ENCODE measurements around the gene THBS3. TPM values are rescaled to one million over a fixed set of nuclear protein-coding genes. Genes with fewer than 3 reads are reported as not detected.

THBS3 gene
- total and polyA plus RNA-seq, 2 of the 4 experiments (the other 2 are of a cell fraction) = 15.1 to 30.4 TPM

DNA sequence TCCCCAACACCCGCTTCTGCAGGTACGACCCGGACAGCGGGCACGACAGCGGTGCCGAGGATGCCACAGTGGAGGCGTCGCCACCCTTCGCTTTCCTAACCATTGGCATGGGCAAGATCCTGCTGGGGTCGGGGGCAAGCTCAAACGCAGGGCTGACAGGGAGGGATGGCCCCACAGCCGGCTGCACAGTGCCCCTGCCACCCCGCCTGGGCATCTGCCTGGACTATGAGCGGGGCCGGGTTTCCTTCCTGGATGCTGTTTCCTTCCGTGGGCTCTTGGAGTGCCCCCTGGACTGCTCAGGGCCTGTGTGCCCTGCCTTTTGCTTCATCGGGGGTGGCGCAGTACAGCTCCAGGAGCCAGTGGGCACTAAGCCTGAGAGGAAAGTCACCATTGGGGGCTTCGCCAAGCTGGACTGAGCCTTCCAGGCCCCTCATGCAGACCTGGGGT, 23.9 kb downstream of the THBS3 start:
- H3K14ac ChIP-seq (replicated peaks; ENCODE audit: low read depth, low read length) = no peak overlapping the region
- H3K9me1 ChIP-seq (ENCODE audit: insufficient read depth, low read length) = no peaks in the 10 kb centered on the region
- CTCF ChIA-PET = no interaction called here
- no peak overlapping the region for H4K8ac ChIP-seq (ENCODE audit: low read depth in 2 of 2, low read length in 2 of 2)
- POLR2A ChIA-PET (ENCODE audit: unreplicated experiment) = no interaction called here
- H3K27me3 ChIP-seq (ENCODE audit: control insufficient read depth, insufficient read depth, low read length) = no peaks in the 10 kb centered on the region
- no peak overlapping the region for H2BK120ac ChIP-seq (ENCODE audit: low read depth, low read length)
- no peak overlapping the region for H3K27ac ChIP-seq (ENCODE audit: insufficient read depth, low read length)
- ATAC-seq (ENCODE audit: low read depth) (no peak), DNase-seq (no peak)
- peaks cover 26% of the 10 kb centered on the region for H3K36me3 ChIP-seq (ENCODE audit: control insufficient read depth, insufficient read depth, low read length)
- no peak overlapping the region for H3K18ac ChIP-seq (ENCODE audit: low read depth, low read length)
- no peak overlapping the region for H4K5ac ChIP-seq (ENCODE audit: low read depth, low read length)
- no peak overlapping the region for H3K4ac ChIP-seq (ENCODE audit: low read depth, low read length)
- no peak overlapping the region for H3K56ac ChIP-seq (ENCODE audit: extremely low read depth, insufficient read depth, low read length)
- no peaks in the 10 kb centered on the region for H4K20me1 ChIP-seq (ENCODE audit: insufficient read depth, low read length)
- H4K91ac ChIP-seq (ENCODE audit: insufficient read depth, low read depth, low read length) = no peak overlapping the region
- in situ Hi-C loops (cut with MboI; ENCODE audit: low sequenced_read_pairs) = no loop called here
- dilution Hi-C loops (cut with HindIII; ENCODE audit: low sequenced_read_pairs, unreplicated experiment) = no loop called here
- H2BK20ac ChIP-seq (ENCODE audit: low read depth, low read length) = no peak overlapping the region
- H3K9me3 ChIP-seq (ENCODE audit: control insufficient read depth, insufficient read depth, low read length) = no peaks in the 10 kb centered on the region
- H2AK9ac ChIP-seq (replicated peaks; ENCODE audit: low read depth, low read length, poor library complexity) = no peak overlapping the region
- BruUV-seq (replicated peaks) = TSS peak; percentile 21
- WGBS, 2 experiments (ENCODE audit: extremely low coverage in 2 of 2, insufficient read length in 1 of 2) = 82% methylated on average over 11 of the region's 20 CpGs; no CpG with 5 or more reads in 1 of the 2 experiments
- H3K4me2 ChIP-seq (ENCODE audit: low read depth, low read length) = no peak overlapping the region
- H2BK5ac ChIP-seq (ENCODE audit: low read depth, low read length, poor library complexity, severe bottlenecking) = no peak overlapping the region
- no peak overlapping the region for H3K9ac ChIP-seq (ENCODE audit: low read depth, low read length)
- H2BK15ac ChIP-seq (ENCODE audit: low read depth, low read length) = no peak overlapping the region
- no peaks in the 10 kb centered on the region for H3K4me1 ChIP-seq (ENCODE audit: control insufficient read depth, insufficient read depth, low read length)
- TF ChIP-seq CEBPB (IDR thresholded peaks at IDR 0.05; ENCODE audit: low read depth, low read length) = no peak
- no peak for TF ChIP-seq MAZ (IDR thresholded peaks at IDR 0.05; ENCODE audit: borderline replicate concordance, low read depth, low read length)
- TF ChIP-seq, protein P1, sequence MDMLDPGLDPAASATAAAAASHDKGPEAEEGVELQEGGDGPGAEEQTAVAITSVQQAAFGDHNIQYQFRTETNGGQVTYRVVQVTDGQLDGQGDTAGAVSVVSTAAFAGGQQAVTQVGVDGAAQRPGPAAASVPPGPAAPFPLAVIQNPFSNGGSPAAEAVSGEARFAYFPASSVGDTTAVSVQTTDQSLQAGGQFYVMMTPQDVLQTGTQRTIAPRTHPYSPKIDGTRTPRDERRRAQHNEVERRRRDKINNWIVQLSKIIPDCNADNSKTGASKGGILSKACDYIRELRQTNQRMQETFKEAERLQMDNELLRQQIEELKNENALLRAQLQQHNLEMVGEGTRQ (IDR thresholded peaks at IDR 0.05; ENCODE audit: low read depth, low read length) = no peak
- TF ChIP-seq CHD1 (IDR thresholded peaks at IDR 0.05; ENCODE audit: low read depth, low read length) = no peak
- no peak for TF ChIP-seq FOS (IDR thresholded peaks at IDR 0.05; ENCODE audit: low read depth, low read length)
- TF ChIP-seq, protein P2, sequence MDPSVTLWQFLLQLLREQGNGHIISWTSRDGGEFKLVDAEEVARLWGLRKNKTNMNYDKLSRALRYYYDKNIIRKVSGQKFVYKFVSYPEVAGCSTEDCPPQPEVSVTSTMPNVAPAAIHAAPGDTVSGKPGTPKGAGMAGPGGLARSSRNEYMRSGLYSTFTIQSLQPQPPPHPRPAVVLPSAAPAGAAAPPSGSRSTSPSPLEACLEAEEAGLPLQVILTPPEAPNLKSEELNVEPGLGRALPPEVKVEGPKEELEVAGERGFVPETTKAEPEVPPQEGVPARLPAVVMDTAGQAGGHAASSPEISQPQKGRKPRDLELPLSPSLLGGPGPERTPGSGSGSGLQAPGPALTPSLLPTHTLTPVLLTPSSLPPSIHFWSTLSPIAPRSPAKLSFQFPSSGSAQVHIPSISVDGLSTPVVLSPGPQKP (IDR thresholded peaks at IDR 0.05; ENCODE audit: borderline replicate concordance, low read depth, low read length) = no peak
- no peak for TF ChIP-seq NFE2L2 (IDR thresholded peaks at IDR 0.05; ENCODE audit: low read depth, low read length)
- no peak for TF ChIP-seq BHLHE40 (IDR thresholded peaks at IDR 0.05; ENCODE audit: low read depth, low read length)
- TF ChIP-seq MAFK (IDR thresholded peaks at IDR 0.05; ENCODE audit: low read depth, low read length) = no peak
- no peak for TF ChIP-seq MXI1 (IDR thresholded peaks at IDR 0.05; ENCODE audit: borderline replicate concordance, low read depth, low read length)
- TF ChIP-seq RAD21 (IDR thresholded peaks at IDR 0.05; ENCODE audit: low read length) = no peak
- TF ChIP-seq RFX5 (IDR thresholded peaks at IDR 0.05; ENCODE audit: low read depth, low read length) = no peak
- TF ChIP-seq, protein P3, sequence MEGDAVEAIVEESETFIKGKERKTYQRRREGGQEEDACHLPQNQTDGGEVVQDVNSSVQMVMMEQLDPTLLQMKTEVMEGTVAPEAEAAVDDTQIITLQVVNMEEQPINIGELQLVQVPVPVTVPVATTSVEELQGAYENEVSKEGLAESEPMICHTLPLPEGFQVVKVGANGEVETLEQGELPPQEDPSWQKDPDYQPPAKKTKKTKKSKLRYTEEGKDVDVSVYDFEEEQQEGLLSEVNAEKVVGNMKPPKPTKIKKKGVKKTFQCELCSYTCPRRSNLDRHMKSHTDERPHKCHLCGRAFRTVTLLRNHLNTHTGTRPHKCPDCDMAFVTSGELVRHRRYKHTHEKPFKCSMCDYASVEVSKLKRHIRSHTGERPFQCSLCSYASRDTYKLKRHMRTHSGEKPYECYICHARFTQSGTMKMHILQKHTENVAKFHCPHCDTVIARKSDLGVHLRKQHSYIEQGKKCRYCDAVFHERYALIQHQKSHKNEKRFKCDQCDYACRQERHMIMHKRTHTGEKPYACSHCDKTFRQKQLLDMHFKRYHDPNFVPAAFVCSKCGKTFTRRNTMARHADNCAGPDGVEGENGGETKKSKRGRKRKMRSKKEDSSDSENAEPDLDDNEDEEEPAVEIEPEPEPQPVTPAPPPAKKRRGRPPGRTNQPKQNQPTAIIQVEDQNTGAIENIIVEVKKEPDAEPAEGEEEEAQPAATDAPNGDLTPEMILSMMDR (conservative IDR thresholded peaks at IDR 0.05; ENCODE audit: low read depth, low read length) = no peak
- TF ChIP-seq SMC3 (IDR thresholded peaks at IDR 0.05; ENCODE audit: low read depth, low read length) = no peak
- TF ChIP-seq POLR2A (IDR thresholded peaks at IDR 0.05; ENCODE audit: low read depth, low read length) = no peak
- intact Hi-C loops (cut with micrococcal nuclease) = no loop called here
- no peak overlapping the region for H3K23ac ChIP-seq (ENCODE audit: low read depth, low read length)
- H2AK5ac ChIP-seq (ENCODE audit: low read depth, low read length) = no peak overlapping the region
- no peak overlapping the region for H3K4me3 ChIP-seq (ENCODE audit: insufficient read depth, low read depth, low read length)
- H2AFZ ChIP-seq (replicated peaks; ENCODE audit: low read length, poor library complexity) = no peak overlapping the region
- no peaks in the 10 kb centered on the region for H3K79me1 ChIP-seq (ENCODE audit: low read depth in 1 of 2, low read length in 2 of 2)
